GM19240 (cell line): Measurements from ENCODE around the gene UQCRH.

Experiments used
- DNase-seq: peaks from one replicate; pipeline ENCODE4 v3.0.0; 2011; ENCODE audit warnings: low spot score; ENCODE audit not compliant: insufficient read length

UQCRH gene

GRCh38 chr1:46303038-46303871 lies at the start of gene UQCRH, which contains the start of gene LRRC41:
Gene UQCRH (plus strand): TSS chr1:46303698. CDS start chr1:46303767, 69 bp downstream.
Gene LRRC41 (minus strand): TSS chr1:46303616. CDS start chr1:46303322, 294 bp downstream.
- DNase-seq = peak; percentile 78

DNA sequence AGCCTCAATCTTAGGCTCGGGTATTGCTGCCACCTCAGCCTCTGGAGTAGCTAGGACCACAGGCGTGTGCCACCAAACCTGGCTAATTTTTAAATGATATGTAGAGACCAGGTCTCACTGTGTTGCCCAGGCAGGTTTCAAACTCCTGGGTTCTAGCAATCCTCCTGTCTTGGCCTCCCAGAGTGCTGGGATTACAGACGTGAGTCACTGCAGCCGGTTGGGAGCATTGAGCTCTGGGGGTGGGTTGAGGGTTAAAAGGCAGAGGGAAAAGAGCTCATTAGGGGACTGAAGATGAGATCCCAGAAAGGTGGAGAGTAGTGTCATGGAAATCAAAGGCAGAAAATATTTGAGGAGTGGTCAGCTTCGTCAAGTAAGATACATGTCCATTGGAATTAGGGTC lies 48.8 kb upstream of the UQCRH start:
- DNase-seq = no peak

DNA sequence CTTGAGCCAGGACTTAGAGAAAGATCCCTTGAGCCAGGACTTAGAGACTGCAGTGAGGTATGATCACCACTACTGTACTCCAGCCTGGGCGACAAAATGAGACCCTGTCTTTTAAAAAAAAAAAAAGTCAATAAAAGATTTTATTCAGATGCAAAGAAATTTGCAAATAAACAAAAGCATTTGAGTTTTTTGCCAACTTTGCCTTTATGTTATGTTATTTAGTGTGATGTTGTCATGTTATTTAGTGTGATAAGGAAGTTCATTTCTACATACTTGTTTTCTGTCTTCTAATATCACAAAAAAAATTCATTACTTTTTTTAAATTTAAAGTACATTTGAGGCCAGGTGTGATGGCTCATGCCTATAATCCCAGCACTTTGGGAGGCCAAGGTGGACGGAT lies 47.0 kb upstream of the UQCRH start:
- DNase-seq = no peak

DNA sequence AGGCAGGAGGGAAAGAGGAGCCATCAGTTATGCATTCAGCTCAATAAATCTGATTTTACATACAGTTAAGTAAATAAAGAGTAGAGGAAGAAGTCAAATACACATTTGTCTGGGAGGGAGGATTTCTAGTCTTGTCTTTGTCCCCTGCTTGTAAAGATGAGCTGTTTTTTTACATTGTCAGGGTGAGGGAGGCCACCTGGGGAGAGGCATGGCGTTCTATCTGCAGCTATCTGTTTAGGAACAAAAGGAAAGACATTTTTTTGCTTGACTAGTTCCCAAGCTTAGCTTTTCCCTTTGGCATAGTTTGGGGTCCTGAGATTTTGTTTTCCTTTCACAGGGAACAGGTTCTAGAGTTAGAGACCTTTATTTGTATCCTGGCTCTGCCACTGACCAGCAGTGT lies 41.0 kb upstream of the UQCRH start:
- DNase-seq = no peak

DNA sequence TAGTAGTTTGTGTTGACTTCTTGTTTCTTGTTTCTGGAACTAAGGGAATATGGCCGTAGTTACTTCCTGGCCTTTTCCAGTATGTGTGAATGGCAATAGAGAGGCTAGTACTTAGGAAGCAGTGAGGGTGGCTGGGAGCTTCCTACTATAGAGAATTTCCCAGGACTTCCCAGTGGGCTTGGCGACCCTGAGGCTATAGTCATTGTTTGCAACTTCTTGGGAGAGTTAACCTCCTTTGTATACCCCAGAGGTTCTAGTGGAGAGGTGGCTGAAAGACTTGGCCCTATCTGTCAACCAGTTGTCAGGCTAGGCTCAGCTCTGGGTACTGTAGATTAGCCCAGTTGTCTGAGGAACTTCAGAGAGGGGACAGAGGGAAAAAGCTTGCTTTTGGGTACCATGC lies 40.4 kb upstream of the UQCRH start:
- no peak for DNase-seq

GRCh38 chr1:46268578-46268977 lies 34.9 kb upstream of the UQCRH start:
- no peak for DNase-seq

GRCh38 chr1:46274225-46275029 lies 29.1 kb upstream of the UQCRH start:
- DNase-seq = no peak

DNA sequence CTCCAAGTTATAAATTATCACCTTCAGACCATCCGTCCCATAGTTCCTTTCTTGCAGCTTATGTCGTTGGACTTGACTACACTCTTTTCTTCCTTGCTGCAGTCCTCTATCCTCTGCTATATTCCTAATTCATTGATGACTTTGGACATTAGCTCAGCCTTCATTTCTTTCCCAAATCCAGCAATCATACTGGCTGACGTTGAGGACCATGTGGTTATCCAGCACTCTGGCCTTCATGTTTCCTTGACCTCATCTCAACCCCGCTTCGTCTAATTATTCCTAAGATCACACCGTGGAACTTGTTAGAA lies 28.5 kb upstream of the UQCRH start:
- DNase-seq = no peak

DNA sequence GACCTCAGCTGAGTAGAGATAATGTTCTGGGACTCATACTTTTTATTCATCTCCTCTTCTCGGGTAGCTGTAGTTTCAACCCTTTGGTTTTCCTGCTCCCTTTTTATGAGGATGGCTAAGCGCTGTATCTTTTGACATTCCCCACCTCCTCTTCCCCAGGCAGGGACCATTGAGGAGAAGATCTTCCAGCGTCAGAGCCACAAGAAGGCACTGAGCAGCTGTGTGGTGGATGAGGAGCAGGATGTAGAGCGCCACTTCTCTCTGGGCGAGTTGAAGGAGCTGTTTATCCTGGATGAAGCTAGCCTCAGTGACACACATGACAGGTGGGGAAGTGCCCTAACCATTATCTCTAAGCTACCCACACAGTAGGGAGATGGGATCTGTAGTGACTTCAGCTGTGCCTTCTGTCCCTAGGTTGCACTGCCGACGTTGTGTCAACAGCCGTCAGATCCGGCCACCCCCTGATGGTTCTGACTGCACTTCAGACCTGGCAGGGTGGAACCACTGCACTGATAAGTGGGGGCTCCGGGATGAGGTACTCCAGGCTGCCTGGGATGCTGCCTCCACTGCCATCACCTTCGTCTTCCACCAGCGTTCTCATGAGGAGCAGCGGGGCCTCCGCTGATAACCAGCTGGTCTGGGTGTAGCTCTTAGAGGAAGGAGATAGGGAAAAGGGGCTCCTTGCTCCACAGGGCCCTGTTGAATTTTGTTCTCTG lies 25.7 kb upstream of the UQCRH start:
- DNase-seq = no peak

GRCh38 chr1:46278807-46279206 lies 24.7 kb upstream of the UQCRH start:
- DNase-seq = no peak

DNA sequence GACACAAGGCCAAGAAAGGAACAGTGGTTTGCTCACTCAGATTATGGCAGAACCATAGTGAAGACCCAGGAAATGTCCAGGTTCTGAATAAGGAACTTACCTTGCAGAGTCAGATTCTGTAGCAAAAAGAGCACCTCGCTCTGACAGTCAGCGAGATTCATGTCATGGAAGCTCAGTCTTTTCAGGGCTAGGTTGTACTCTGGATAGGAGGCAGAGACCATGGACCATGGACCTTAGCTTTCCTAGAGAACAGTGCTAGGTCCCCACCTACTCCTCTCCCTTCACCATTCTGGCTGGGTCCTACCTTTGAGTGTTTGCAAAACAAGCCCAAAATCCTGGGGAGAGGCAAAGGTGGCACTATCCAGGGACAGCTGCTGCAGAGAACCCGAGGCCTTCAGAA lies 23.4 kb upstream of the UQCRH start:
- no peak for DNase-seq

- no peak for DNase-seq
Measured at GRCh38 chr1:46281021-46281420, 22.5 kb upstream of the UQCRH start.

GRCh38 chr1:46284058-46284457 lies 19.4 kb upstream of the UQCRH start:
- no peak for DNase-seq

DNA sequence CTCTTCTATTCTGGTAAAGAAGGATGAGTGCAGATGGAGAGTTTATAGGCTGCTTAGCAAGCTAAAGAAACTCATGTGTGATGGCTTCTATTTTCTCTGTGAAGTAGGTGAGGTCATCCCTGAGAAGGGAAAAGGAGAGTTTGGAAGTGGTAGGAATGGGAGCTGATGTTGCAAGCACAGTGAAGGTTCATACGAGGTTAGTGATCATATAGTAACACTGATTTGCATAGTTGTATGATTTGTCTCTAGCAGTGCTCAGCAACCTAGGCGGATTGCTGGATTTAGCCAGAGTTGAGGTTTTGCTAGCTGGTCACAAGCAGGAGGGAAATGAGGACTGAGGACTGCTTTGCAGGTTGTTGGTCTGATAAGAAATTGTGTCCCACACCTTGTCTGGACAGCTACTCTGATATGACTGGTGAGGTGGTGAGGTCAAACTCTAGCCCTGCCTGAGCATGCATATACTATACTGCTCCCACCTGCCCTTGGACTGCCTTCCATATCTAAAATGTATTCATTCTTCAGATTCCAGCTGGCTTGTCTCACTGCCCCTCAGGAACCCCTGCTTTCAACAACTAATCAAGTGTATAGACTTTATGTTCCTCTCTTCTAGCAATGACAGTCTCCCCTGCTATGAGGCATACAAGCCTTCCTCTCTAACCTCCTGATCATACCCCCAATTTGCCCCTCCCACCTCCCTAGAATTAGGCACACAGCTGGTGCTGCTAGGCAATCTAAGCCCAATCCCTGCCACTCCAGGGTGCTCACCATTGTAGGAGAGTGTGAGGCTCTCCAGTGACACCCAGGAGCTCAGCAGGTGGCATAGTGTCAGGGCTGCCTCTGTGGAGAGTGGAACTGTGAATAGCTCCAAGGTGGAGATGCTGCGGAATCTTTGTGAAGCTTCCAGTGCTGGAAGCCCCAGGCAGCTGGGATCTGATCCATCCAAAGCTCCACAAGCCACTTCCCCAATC lies 18.6 kb upstream of the UQCRH start:
- DNase-seq = no peak

GRCh38 chr1:46285730-46286477 lies 17.6 kb upstream of the UQCRH start:
- DNase-seq = no peak

GRCh38 chr1:46288485-46289133 lies 14.9 kb upstream of the UQCRH start:
- no peak for DNase-seq

DNA sequence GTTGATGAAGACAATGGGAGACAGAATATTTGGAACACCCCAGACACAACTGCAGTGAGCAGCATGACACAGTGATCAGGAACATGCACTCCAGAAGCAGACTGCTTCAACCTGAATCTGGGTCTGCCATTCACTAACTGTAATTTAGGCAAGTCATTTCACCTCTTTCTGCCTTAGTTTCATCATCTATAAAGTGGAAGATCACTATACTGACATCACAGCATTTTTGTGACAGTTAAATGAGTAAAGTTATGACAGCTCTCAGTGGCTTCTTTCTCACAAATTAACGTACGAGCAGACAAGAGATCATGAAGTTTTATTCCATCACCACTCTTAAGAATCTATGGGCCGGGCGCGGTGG lies 14.4 kb upstream of the UQCRH start:
- DNase-seq = no peak

GRCh38 chr1:46289976-46290375 lies 13.5 kb upstream of the UQCRH start:
- no peak for DNase-seq

GRCh38 chr1:46295306-46295705 lies 8.2 kb upstream of the UQCRH start:
- DNase-seq = no peak

- DNase-seq = no peak
Measured at GRCh38 chr1:46298387-46298786, 5.1 kb upstream of the UQCRH start.
